NCI-H2171 (cell line): ENCODE data around the gene ADCY10.

Experiments
- DNase-seq: peaks from one replicate; lab custom pipeline; 2025; lab: John Stamatoyannopoulos, UW

The ADCY10 gene

DNA sequence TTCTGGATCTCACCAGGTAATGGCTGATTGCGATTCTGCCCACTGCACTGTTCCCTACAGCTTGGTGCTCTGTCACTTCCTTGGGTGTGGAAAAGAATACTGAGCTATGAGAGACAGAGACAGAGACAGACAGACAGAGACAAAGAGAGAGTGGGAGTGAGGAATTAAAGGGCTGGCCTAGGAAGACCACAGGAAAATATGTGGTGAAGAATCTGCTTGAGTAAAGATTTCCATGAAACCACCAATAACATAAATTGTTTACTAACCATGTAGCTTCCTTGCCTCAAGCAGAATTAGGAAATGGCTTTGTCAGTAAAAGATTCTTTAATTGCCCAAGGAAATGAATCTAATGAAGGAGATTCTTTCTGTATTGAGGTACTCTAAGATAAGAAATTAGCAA is 137.8 kb downstream of the ADCY10 start:
- DNase-seq, result no peak

DNA sequence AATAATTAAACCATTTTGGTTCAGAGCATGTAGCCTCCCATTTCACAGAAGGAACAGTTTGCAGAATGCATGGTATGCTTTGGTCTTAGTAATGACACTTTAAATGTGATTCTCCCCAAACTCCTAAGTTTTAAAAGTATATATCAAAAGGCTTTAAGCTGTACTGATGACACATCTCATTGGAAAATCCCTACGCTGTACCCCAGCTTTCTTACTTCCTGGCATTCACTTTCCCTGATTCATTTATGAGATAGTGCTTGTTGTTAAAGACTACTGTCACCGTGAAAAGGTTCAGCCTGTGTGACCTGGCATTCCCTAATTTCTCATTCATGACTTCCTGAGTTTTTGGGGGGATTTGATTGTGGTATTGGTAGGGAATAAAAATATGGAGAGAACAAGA is 138.8 kb downstream of the ADCY10 start:
- no peak for DNase-seq

DNA sequence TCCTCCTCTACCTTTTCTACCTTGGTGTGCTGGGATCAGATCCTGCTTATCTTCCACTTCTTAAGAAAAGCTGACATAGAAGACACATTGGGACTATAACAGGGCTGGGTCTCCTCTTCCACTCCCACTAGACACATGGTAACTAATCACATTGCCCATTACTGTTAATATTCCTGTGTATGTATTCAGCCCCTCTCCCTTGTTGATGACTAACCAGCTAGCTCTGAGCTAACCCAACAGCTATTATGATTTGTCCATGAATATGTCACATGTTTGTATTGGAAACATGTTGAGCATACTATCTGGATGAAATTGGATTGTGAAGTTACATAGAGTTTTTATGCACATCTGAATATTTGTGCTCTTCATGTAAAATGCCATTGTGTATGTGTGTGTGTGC is 139.2 kb downstream of the ADCY10 start:
- no peak for DNase-seq

DNA sequence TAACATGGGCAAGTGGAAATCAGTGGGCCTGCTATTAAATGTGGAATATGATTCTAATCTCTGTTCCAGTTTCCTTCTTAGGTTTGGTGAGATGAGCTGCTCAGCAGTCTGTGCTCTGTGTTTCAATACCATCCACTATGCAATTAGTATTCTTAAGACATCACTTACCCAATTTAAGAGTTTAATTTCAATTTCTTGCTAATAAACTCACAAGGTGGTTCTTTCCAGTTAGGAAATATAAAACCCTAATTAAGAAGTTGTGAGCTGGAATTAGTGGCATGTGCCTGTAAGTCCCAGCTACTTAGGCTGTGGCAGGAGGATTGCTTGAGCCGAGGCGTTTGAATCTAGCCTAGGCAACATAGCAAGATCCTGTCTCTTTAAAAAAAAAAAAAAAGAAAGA is 140.4 kb downstream of the ADCY10 start:
- no peak for DNase-seq

DNA sequence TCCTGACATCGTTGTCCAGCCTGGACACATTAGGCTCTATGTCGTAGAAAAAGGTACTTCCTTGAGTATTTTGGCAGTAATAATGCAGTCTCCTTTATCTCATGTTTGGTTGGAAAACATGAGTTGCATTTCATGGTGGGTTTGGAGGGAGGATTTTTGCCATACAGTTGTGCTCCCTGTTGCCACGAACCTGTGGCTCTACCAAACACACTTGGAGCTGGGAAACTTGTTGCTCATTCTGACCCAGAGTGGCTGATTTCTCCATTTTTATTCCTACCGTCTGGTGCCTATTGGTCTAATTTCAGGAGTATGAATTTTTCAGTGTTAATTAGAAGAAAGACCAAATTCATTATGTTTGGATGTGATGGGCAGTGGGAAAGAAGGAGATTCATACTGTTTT is 141.5 kb downstream of the ADCY10 start:
- no peak for DNase-seq

DNA sequence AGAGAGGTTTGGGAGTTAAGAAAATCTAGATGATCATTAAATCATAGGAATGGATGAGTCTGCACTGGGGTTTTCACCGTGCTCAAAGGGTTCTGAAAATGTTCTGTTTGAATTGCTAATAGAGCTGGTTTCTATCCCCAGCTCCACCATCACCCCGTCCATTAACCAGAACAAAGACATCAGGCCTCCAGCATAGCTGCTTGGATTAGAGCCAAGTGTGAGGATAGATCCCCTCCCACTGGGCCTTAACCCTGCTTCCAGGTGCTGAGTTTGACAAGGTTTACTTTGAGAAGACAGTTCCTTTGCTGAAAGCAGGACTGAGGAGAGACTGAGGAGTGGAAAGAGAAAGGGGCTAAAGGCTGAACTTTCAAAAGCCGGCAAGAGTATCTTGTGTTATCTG is 143.8 kb downstream of the ADCY10 start:
- DNase-seq, result no peak

DNA sequence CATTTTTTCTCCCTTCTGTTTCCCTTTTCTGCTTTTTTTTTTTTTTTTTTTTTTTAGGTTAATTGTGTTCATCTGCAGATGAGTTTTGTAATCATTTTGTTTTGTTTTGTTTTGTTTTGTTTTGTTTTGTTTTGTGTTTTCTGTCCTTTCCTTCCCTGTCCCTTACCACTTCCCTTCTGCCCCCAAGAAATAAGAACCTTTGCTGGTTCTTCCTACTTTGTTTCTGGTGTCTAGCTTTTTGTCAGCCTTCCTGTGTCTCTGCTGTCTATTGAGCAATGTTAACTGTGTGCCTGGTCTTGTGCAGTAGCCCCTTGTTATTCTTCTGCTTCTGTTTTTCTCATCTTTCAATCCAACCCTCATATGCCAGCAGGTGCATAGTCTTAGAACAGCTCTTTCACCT is 146.2 kb downstream of the ADCY10 start:
- no peak for DNase-seq

DNA sequence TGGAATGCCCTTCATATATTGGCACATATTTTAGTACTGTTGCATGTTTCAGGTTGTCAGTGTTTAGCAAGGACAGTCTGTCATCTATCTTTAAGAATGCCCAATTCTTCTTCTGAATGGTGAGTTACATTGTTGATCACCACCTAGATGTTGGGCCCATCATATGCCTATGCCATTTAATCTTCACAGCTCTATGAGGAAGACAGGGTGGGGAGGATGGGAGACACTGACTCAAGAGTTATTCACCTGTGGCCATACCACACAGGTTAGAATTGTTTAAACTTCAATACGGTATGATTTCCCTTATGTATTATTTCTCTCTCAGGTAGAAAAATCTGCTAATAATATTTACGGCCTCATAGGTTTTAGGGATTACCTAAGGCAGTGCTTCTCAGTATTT is 147.4 kb downstream of the ADCY10 start:
- no peak for DNase-seq

DNA sequence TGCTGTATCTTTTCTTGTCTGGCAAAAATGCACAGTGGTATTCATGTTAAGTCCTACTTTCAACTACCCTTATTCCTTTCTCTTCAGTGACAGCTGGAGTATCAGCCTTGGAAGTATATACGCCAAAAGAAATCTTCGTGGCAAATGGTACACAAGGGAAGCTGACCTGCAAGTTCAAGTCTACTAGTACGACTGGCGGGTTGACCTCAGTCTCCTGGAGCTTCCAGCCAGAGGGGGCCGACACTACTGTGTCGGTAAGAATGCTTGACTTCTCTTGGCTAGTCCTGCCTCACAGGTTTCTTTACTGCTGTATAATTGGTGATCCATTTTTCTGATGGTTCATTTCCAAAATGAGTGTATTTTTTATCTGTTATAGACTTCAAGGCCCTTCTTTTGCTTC is 148.4 kb downstream of the ADCY10 start:
- DNase-seq, result no peak

DNA sequence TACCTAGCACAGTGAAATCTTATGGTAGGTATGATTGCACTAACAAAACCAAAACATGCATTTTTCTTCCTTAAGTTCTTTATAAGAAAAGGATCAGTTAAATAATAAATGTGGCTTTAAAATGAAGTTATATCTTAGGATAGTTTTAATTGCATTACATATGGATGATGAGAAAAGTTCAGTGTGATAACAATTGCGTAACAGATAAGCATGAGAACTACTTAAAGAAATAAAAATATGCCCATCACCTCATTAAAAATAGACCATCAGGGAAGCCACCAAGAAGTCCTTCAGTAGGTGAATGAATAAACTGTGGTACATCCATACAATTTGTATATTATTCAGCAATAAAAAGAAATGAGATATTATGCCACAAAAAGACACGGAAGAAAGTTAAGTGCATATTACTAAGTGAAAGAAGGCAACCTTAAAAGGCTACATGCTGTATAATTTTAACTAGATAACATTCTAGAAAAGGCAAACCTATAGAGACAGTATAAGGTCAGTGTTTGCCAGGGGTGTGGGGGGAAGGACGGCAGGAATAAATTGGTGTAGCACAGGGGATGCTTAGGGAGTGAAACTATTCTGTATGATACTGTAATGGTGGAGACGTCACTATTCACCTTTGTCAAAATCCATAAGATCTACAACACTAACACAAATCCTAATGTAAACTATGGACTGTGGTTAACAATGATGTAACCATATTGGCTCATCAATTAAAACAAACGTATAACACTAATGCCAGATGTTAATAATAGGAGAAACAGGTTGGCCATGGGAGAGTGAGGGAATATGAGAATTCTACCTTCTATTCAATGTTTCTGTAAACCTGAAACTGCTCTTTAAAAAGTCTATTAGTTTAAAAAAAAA is 149.2 kb downstream of the ADCY10 start:
- no peak for DNase-seq

DNA sequence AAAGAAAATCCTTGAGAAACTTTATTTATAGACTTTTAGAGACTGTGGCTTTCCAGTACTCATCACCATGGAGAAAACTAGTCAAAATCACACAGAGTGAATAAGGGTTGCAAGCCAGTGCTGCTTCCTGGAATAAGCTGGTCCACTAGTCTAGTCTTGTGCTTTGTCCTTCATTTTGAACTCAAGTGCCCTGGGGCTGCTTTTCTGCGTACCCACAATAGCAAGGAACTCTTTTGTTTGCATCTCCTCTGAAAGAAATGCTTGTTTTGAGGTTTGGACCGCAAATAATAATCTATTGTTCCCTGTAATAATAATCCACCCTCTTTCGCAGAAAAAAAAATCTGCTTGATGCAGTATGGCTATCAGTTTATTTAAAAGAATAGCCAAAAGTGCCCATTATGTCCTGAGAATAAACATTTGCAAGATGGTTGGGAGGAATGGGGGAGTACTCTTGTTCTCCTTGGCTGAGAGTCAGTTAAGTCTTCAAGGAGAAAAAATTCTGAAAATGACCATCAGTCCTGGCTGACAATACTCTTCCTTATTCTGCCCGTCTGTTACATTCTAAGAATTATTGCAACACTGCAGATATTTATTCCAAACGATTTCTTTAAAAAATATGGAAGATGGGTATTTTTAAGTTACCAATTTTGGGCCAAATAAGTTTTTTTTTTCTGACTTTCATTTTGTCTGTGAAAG is 150.3 kb downstream of the ADCY10 start:
- no peak for DNase-seq

DNA sequence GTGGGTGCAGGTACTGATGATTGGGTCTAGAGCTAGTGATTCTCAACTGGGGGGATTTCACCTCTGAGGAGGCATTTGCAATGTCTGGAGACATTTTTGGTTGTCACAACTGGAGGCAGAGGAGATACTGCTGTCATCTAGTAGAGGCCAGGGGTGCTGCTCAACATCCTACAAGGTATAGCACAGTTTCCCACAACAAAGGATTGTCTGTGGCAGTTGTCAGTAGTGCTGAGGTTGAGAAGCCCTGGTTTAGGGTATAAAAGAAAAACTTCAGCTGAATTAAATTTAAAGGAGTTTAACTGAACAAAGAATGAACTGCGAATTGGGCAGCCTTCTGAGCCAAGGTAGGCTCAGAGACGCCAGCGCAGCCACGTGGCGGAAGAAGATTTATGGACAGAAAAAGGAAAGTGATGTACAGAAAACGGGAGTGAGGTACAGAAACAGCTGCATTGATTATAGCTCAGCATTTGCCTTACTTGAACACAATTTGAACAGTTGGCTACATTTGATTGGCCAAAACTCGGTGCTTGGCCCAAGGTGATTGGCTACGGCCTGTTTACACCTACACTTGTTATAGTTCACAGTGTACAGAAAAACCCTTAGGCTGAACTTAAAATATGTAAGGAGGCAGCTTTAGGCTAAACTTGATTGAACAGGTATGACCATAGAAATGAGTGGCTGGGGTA is 151.7 kb downstream of the ADCY10 start:
- no peak for DNase-seq

DNA sequence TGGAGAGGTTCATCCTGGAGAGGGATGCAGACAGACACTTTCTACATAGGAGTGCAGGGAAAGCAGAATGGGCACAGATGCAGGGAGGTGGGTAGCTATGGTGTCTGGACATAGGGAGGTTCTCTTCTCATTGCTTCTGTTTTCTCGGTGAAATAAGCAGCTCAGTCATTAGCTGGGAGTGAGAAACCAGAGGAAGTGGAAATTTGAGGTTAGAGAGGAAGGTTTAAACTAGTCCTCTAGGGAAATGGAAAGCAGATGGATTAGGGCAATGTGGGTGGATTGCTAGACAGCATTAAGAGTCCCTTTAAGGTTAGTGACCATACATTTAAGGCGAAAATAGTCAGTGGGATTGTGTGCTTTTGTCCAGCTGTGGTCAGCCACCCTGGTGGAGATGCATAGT is 152.5 kb downstream of the ADCY10 start:
- DNase-seq, result no peak
